WTC11 (cell line): Measurements from ENCODE around the gene ZBTB21. TPM values are rescaled to one million over a fixed set of nuclear protein-coding genes. Genes with fewer than 3 reads are reported as not detected.

ENCODE experiments used
- ATAC-seq: fragments of 200-7000 bp; cut with Tn5 transposase; 2 replicates; pipeline ENCODE4 v1.10.0; 2021; ENCODE audit warnings: mild to moderate bottlenecking, moderate library complexity
- CTCF ChIA-PET: fragments of 300-600 bp; sonication (Branson Sonifier 250); formaldehyde crosslinking; loops from one replicate; lab custom pipeline; 2021; ENCODE audit warnings: antibody characterized with exemption; lab: Charles Lee
- POLR2A ChIA-PET: fragments of 350-600 bp; sonication (Branson Sonifier 250); formaldehyde crosslinking; loops from one replicate; lab custom pipeline; 2021; ENCODE audit warnings: antibody characterized with exemption; lab: Charles Lee
- DNase-seq: peaks from one replicate; pipeline ENCODE4 v3.0.0; 2021; ENCODE audit warnings: low spot score
- H3K27ac Mint-ChIP-seq: 2 replicates; pipeline ENCODE4 v1.8.0; 2021; ENCODE audit warnings: mixed read lengths
- H3K27me3 Mint-ChIP-seq: 2 replicates; pipeline ENCODE4 v1.8.0; 2021; ENCODE audit warnings: low read depth, mild to moderate bottlenecking, moderate library complexity, mixed read lengths
- H3K36me3 Mint-ChIP-seq: 2 replicates; pipeline ENCODE4 v1.8.0; 2021; ENCODE audit warnings: mixed read lengths
- H3K4me1 Mint-ChIP-seq: 2 replicates; pipeline ENCODE4 v1.8.0; 2022; ENCODE audit warnings: mixed read lengths
- H3K4me3 Mint-ChIP-seq: 2 replicates; pipeline ENCODE4 v1.8.0; 2021; ENCODE audit warnings: mild to moderate bottlenecking, moderate library complexity, mixed read lengths
- H3K9me3 Mint-ChIP-seq: 2 replicates; pipeline ENCODE4 v1.8.0; 2021; ENCODE audit warnings: mixed read lengths
- ELF4 ChIP-seq: sonication (generic); formaldehyde crosslinking; IDR thresholded peaks from 2 replicates; pipeline ENCODE4 v1.8.1; 2022; ENCODE audit warnings: low read depth, mild to moderate bottlenecking, moderate library complexity, missing genetic modification reagents
- FOXK1 ChIP-seq: sonication (generic); formaldehyde crosslinking; IDR thresholded peaks from 2 replicates; pipeline ENCODE4 v1.8.0; 2022; ENCODE audit warnings: mild to moderate bottlenecking, moderate library complexity, missing genetic modification reagents
- HMGA2 ChIP-seq: fragments of 250-450 bp; sonication (Bioruptor Pico); IDR thresholded peaks from 2 replicates; pipeline ENCODE4 v1.4.0; 2021; ENCODE audit warnings: mild to moderate bottlenecking, moderate library complexity
- JAZF1 ChIP-seq: fragments of 250-450 bp; sonication (Bioruptor Pico); IDR thresholded peaks from 2 replicates; pipeline ENCODE4 v1.9.0; 2021; ENCODE audit warnings: moderate library complexity, mild to moderate bottlenecking, inconsistent platforms
- MXD4 ChIP-seq: fragments of 250-450 bp; sonication (Bioruptor Pico); IDR thresholded peaks from 2 replicates; pipeline ENCODE4 v1.8.0; 2021; ENCODE audit warnings: mild to moderate bottlenecking, moderate library complexity, borderline replicate concordance
- MYBL2 ChIP-seq: sonication (generic); formaldehyde crosslinking; IDR thresholded peaks from 2 replicates; pipeline ENCODE4 v1.8.1; 2023; ENCODE audit warnings: mild to moderate bottlenecking, moderate library complexity, missing genetic modification reagents
- NFATC4 ChIP-seq: fragments of 250-450 bp; sonication (Bioruptor Pico); IDR thresholded peaks from 2 replicates; pipeline ENCODE4 v1.9.0; 2021; ENCODE audit warnings: mild to moderate bottlenecking
- NR3C1 ChIP-seq: sonication (generic); formaldehyde crosslinking; conservative IDR thresholded peaks from 2 replicates; pipeline ENCODE4 v1.8.1; 2023; ENCODE audit warnings: low read depth, mild to moderate bottlenecking, missing genetic modification reagents
- OVOL2 ChIP-seq: fragments of 250-450 bp; sonication (Bioruptor Pico); IDR thresholded peaks from 2 replicates; pipeline ENCODE4 v1.9.0; 2021; ENCODE audit warnings: mild to moderate bottlenecking, borderline replicate concordance
- RELA ChIP-seq: sonication (generic); formaldehyde crosslinking; IDR thresholded peaks from 2 replicates; pipeline ENCODE4 v1.8.1; 2022; ENCODE audit warnings: missing genetic modification reagents, mild to moderate bottlenecking, borderline replicate concordance
- SMAD3 ChIP-seq: sonication (generic); formaldehyde crosslinking; IDR thresholded peaks from 2 replicates; pipeline ENCODE4 v1.8.0; 2022; ENCODE audit warnings: missing genetic modification reagents, mild to moderate bottlenecking, borderline replicate concordance
- TCF7 ChIP-seq: sonication (generic); formaldehyde crosslinking; IDR thresholded peaks from 2 replicates; pipeline ENCODE4 v1.8.0; 2022; ENCODE audit warnings: mild to moderate bottlenecking, low read depth, missing genetic modification reagents, moderate library complexity
- TEAD1 ChIP-seq: sonication (generic); formaldehyde crosslinking; IDR thresholded peaks from 2 replicates; pipeline ENCODE4 v1.8.0; 2022; ENCODE audit warnings: mild to moderate bottlenecking, missing genetic modification reagents
- ZNF138 ChIP-seq: sonication (generic); formaldehyde crosslinking; conservative IDR thresholded peaks from 2 replicates; pipeline ENCODE4 v1.8.1; 2022; ENCODE audit warnings: mild to moderate bottlenecking, moderate library complexity, missing genetic modification reagents
- ZNF263 ChIP-seq: sonication (generic); formaldehyde crosslinking; IDR thresholded peaks from 2 replicates; pipeline ENCODE4 v1.8.1; 2022; ENCODE audit warnings: low read depth, mild to moderate bottlenecking, moderate library complexity, missing genetic modification reagents
- ZNF317 ChIP-seq: sonication (generic); formaldehyde crosslinking; IDR thresholded peaks from 2 replicates; pipeline ENCODE4 v1.8.1; 2023; ENCODE audit warnings: low read depth, mild to moderate bottlenecking, moderate library complexity, missing genetic modification reagents, borderline replicate concordance
- total RNA-seq: library from RNA; stranded (reverse); gene quantifications from 3 replicates; pipeline ENCODE4 v1.2.3, GENCODE V29; 2021
- TF ChIP-seq, protein P1 (sequence below): fragments of 250-450 bp; sonication (Bioruptor Pico); IDR thresholded peaks from 2 replicates; pipeline ENCODE4 v1.9.0; 2021; ENCODE audit warnings: moderate library complexity, mild to moderate bottlenecking, inconsistent platforms, borderline replicate concordance
- TF ChIP-seq, protein P2 (sequence below): sonication (generic); formaldehyde crosslinking; IDR thresholded peaks from 2 replicates; pipeline ENCODE4 v1.8.0; 2022; ENCODE audit warnings: mild to moderate bottlenecking, missing genetic modification reagents
- TF ChIP-seq, protein P3 (sequence below): sonication (generic); formaldehyde crosslinking; IDR thresholded peaks from 2 replicates; pipeline ENCODE4 v1.8.0; 2022; ENCODE audit warnings: mild to moderate bottlenecking, missing genetic modification reagents
- TF ChIP-seq, protein P4 (sequence below): fragments of 200-600 bp; IDR thresholded peaks from 2 replicates; pipeline ENCODE4 v1.8.0; 2022; ENCODE audit warnings: antibody characterized with exemption
- TF ChIP-seq, protein P5 (sequence below): sonication (generic); formaldehyde crosslinking; IDR thresholded peaks from 2 replicates; pipeline ENCODE4 v1.8.1; 2023; ENCODE audit warnings: mild to moderate bottlenecking, missing genetic modification reagents

Gene ZBTB21
- total RNA-seq, 1 experiment from 2014 or later: 13.8 TPM

DNA sequence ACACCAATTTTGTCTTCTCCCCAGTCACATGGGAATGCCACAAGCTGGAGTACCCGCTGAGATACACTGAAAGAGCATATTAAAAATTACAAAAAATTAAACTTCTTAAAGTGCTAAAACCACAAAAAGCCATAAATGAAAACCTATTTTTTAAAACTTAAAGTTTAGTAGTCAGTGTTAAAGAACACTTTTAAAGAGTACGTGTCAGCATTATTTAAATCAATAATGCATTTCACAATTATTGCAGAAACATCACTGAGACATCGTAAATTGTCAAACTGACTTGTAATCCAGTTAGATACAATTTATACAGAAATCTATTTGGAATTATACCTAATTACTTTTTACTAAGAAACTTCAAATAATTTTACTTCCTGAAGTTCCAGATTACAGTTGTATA, 22.9 kb downstream of the ZBTB21 start:
- ChIA-PET POLR2A (no interaction called here), CTCF (no interaction called here)
- Mint-ChIP-seq H3K36me3 (peaks cover 14% of the 10 kb centered on the region), H3K27me3 (no peaks in the 10 kb centered on the region), H3K4me3 (no peak overlapping the region), H3K9me3 (no peaks in the 10 kb centered on the region), H3K27ac (no peak overlapping the region), H3K4me1 (no peaks in the 10 kb centered on the region)
- TF ChIP-seq TEAD1 (no peak), ZNF317 (CRISPR knock-in tag) (no peak), NR3C1 (CRISPR knock-in tag) (no peak), RELA (no peak), ZNF138 (CRISPR knock-in tag) (no peak), FOXK1 (CRISPR knock-in tag) (no peak)
- ATAC-seq (no peak), DNase-seq (no peak)

DNA sequence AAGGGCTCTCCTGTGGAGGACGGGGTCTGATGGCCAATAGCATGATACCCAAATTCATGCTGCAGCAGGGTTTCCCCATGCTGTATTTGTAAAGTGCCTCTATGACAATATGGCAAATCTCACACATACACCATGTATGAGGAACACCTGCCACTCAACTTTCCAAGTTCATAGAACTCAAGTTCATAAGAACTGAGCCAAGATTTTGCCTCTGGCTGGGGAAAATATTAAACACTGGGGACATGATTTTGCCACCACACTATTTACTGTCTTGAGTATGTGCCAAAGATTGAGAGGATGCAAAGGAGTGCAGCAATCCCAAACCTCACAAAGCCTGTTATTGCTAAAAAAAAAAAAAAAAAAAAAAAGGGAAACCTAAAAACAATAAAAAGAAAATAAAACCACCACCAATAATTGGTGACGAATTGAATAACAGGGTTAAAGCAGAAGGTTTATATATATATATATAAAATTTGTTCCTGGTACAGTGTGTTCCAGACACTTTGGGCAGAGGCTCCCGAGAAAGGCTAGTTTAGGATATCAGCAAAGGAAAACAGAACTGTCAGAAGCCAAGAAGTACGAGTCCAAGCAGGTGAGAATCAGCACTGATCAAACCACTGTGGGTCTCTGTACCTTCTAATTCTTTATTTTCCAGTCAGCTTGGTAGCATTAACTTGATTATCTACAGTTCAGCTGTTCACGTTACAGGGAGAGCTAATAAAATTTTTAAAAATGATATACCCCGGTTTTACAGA, 24.3 kb downstream of the ZBTB21 start:
- Mint-ChIP-seq H3K36me3 (peaks cover 2% of the 10 kb centered on the region), H3K9me3 (no peaks in the 10 kb centered on the region), H3K4me1 (no peaks in the 10 kb centered on the region), H3K4me3 (no peak overlapping the region), H3K27ac (no peak overlapping the region), H3K27me3 (no peaks in the 10 kb centered on the region)
- DNase-seq: no peak
- POLR2A ChIA-PET: no interaction called here
- CTCF ChIA-PET: no interaction called here
- ATAC-seq: no peak
- TF ChIP-seq MXD4 (no peak), JAZF1 (CRISPR knock-in tag) (no peak), TCF7 (CRISPR knock-in tag) (no peak), SMAD3 (CRISPR knock-in tag) (no peak), ZNF263 (CRISPR knock-in tag) (no peak)
- TF ChIP-seq, protein P1, sequence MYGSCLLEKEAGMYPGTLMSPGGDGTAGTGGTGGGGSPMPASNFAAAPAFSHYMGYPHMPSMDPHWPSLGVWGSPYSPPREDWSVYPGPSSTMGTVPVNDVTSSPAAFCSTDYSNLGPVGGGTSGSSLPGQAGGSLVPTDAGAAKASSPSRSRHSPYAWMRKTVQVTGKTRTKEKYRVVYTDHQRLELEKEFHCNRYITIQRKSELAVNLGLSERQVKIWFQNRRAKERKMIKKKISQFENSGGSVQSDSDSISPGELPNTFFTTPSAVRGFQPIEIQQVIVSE: no peak

DNA sequence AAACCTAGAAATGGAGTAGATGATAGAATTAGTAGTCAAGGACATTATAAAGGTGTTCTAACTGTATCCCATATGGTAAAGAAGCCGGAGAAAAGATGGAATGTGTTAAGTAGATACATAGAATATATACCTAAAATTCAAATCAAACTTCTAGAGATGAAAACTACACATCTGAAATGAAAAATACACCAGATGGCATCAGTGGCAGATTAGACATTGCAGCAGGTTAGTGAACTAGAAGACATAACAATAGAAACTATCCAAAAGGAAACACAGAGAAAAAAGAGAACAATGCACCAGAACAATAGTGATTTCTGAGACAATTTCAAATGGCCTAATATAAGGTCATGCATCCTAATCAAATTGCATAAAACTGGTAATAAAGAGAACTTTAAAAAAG, 26.9 kb downstream of the ZBTB21 start:
- no peaks in the 10 kb centered on the region for H3K4me1 Mint-ChIP-seq
- CTCF ChIA-PET: no interaction called here

DNA sequence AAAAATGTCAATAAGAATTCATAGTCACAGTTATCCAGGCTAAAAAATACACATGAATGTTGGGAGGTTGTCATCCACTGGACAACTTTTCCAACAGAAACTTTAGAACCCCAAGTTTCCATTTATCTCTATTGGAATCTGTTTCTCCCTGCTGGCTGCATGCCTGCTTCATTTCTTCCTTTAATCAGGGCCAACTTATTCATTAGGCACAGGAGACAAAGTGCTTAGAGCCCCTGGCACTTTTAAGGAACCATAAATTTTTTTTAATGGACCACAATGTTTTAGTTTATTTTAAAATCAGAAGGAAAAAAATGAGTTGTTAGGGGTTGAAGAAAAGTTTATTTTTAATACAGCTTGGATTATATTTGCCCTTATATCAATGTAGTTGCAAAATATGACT, 29.6 kb downstream of the ZBTB21 start:
- ChIA-PET POLR2A (no interaction called here), CTCF (interaction anchor here (0.7 kb wide), 1 partner anchor 164 kb away, joined by 3 read pairs; no protein-coding TSS in a partner anchor)
- no peak for DNase-seq
- no peaks in the 10 kb centered on the region for H3K4me1 Mint-ChIP-seq
- no peaks in the 10 kb centered on the region; the same call in 1 of the 2 replicates for H3K27me3 Mint-ChIP-seq
- no peak for TF ChIP-seq ELF4 (CRISPR knock-in tag)
- TF ChIP-seq, protein P2, sequence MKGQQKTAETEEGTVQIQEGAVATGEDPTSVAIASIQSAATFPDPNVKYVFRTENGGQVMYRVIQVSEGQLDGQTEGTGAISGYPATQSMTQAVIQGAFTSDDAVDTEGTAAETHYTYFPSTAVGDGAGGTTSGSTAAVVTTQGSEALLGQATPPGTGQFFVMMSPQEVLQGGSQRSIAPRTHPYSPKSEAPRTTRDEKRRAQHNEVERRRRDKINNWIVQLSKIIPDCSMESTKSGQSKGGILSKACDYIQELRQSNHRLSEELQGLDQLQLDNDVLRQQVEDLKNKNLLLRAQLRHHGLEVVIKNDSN: no peak
- TF ChIP-seq, protein P3, sequence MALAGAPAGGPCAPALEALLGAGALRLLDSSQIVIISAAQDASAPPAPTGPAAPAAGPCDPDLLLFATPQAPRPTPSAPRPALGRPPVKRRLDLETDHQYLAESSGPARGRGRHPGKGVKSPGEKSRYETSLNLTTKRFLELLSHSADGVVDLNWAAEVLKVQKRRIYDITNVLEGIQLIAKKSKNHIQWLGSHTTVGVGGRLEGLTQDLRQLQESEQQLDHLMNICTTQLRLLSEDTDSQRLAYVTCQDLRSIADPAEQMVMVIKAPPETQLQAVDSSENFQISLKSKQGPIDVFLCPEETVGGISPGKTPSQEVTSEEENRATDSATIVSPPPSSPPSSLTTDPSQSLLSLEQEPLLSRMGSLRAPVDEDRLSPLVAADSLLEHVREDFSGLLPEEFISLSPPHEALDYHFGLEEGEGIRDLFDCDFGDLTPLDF (CRISPR knock-in tag): no peak
- TF ChIP-seq HMGA2 (CRISPR knock-in tag): no peak
- TF ChIP-seq, protein P4, sequence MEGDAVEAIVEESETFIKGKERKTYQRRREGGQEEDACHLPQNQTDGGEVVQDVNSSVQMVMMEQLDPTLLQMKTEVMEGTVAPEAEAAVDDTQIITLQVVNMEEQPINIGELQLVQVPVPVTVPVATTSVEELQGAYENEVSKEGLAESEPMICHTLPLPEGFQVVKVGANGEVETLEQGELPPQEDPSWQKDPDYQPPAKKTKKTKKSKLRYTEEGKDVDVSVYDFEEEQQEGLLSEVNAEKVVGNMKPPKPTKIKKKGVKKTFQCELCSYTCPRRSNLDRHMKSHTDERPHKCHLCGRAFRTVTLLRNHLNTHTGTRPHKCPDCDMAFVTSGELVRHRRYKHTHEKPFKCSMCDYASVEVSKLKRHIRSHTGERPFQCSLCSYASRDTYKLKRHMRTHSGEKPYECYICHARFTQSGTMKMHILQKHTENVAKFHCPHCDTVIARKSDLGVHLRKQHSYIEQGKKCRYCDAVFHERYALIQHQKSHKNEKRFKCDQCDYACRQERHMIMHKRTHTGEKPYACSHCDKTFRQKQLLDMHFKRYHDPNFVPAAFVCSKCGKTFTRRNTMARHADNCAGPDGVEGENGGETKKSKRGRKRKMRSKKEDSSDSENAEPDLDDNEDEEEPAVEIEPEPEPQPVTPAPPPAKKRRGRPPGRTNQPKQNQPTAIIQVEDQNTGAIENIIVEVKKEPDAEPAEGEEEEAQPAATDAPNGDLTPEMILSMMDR: no peak
- TF ChIP-seq, protein P5, sequence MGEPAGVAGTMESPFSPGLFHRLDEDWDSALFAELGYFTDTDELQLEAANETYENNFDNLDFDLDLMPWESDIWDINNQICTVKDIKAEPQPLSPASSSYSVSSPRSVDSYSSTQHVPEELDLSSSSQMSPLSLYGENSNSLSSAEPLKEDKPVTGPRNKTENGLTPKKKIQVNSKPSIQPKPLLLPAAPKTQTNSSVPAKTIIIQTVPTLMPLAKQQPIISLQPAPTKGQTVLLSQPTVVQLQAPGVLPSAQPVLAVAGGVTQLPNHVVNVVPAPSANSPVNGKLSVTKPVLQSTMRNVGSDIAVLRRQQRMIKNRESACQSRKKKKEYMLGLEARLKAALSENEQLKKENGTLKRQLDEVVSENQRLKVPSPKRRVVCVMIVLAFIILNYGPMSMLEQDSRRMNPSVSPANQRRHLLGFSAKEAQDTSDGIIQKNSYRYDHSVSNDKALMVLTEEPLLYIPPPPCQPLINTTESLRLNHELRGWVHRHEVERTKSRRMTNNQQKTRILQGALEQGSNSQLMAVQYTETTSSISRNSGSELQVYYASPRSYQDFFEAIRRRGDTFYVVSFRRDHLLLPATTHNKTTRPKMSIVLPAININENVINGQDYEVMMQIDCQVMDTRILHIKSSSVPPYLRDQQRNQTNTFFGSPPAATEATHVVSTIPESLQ (CRISPR knock-in tag): no peak
- TF ChIP-seq MYBL2 (CRISPR knock-in tag): no peak
- no peak for TF ChIP-seq OVOL2 (CRISPR knock-in tag)
- no peak for ATAC-seq
- peaks cover 8% of the 10 kb centered on the region for H3K36me3 Mint-ChIP-seq
- H3K27ac Mint-ChIP-seq: no peak overlapping the region
- peaks cover 13% of the 10 kb centered on the region for H3K9me3 Mint-ChIP-seq
- no peak overlapping the region for H3K4me3 Mint-ChIP-seq

More for the DNA sequence above, 26.9 kb downstream of the ZBTB21 start:
- no peak overlapping the region for H3K27ac Mint-ChIP-seq
- POLR2A ChIA-PET: no interaction called here
- TF ChIP-seq NR3C1 (CRISPR knock-in tag) (no peak), NFATC4 (CRISPR knock-in tag) (no peak)
- TF ChIP-seq, protein P3 (CRISPR knock-in tag): no peak
- TF ChIP-seq, all 79 proteins: peak for 0
- no peaks in the 10 kb centered on the region; the same call in 1 of the 2 replicates for H3K27me3 Mint-ChIP-seq
- peaks cover 8% of the 10 kb centered on the region for H3K36me3 Mint-ChIP-seq
- H3K9me3 Mint-ChIP-seq: peaks cover 13% of the 10 kb centered on the region
- DNase-seq (no peak), ATAC-seq (no peak)
- H3K4me3 Mint-ChIP-seq: no peak overlapping the region
